ENCODE measurements around the gene ABCA2. TPM values are rescaled to one million over a fixed set of nuclear protein-coding genes. Genes with fewer than 3 reads are reported as not detected.

Gene ABCA2
- total RNA-seq, 1 experiment from 2014 or later, result 22.4 TPM

GRCh38 chr9:137064880-137065164 lies 36.8 kb upstream of the ABCA2 start:
- no peak overlapping the region for H2BK12ac ChIP-seq (ENCODE audit: insufficient read length, low read depth, low read length)
- H3K23ac ChIP-seq (ENCODE audit: insufficient read length, low read depth, low read length), result no peak overlapping the region
- H2BK15ac ChIP-seq (ENCODE audit: low read depth, low read length), result no peak overlapping the region
- no peak overlapping the region for H2BK20ac ChIP-seq (ENCODE audit: low read depth, low read length, poor library complexity, severe bottlenecking)
- H3K4me3 Mint-ChIP-seq, result no peak overlapping the region
- no peaks in the 10 kb centered on the region for H3K79me2 ChIP-seq (ENCODE audit: insufficient read depth, low read length)
- H3K9ac ChIP-seq (ENCODE audit: extremely low read depth, insufficient read length, low read length), result no peak overlapping the region
- peaks cover 2% of the 10 kb centered on the region; the same call in 1 of the 2 replicates for H3K27me3 Mint-ChIP-seq (ENCODE audit: low read depth)
- H2BK120ac ChIP-seq (ENCODE audit: low read depth, low read length, poor library complexity, severe bottlenecking), result no peak overlapping the region
- H3K27ac Mint-ChIP-seq, result no peak overlapping the region
- H3K4me2 ChIP-seq (ENCODE audit: insufficient read depth, insufficient read length, low read length), result no peak overlapping the region
- H3K9me3 Mint-ChIP-seq, result no peaks in the 10 kb centered on the region
- no peak overlapping the region for H2BK5ac ChIP-seq (ENCODE audit: insufficient read length, low read length)
- H3T11ph ChIP-seq (ENCODE audit: low read length), result no peak overlapping the region
- H3K56ac ChIP-seq (ENCODE audit: insufficient read length, low read depth, low read length), result no peak overlapping the region
- H4K5ac ChIP-seq (ENCODE audit: insufficient read length, low read depth, low read length), result no peak overlapping the region
- peaks cover 8 to 17% of the 10 kb centered on the region in 2 experiments for H3K4me1 Mint-ChIP-seq
- H4K8ac ChIP-seq (replicated peaks; ENCODE audit: insufficient read length, low read depth, low read length), result no peak overlapping the region
- no peaks in the 10 kb centered on the region for H3K79me1 ChIP-seq (ENCODE audit: insufficient read depth, low read depth, low read length, poor library complexity, severe bottlenecking)
- no peak overlapping the region for H2AFZ ChIP-seq (ENCODE audit: low read length)
- H3K27ac ChIP-seq (ENCODE audit: insufficient read length, low read depth, low read length), result no peak overlapping the region
- peaks cover 4% of the 10 kb centered on the region for H4K20me1 ChIP-seq (ENCODE audit: control insufficient read depth, insufficient read depth, insufficient read length)
- H2AK5ac ChIP-seq (ENCODE audit: insufficient read length, low read length), result no peak overlapping the region
- WGBS (ENCODE audit: extremely low coverage, insufficient read length, low lambda C conversion rate), result no CpG with 5 or more reads among the region's 12 CpGs
- H3K14ac ChIP-seq (ENCODE audit: insufficient read depth, low read length), result no peak overlapping the region
- peaks cover 0 to 5% (median 4%) of the 10 kb centered on the region in 3 experiments; a peak in 4 of 7 replicates for H3K36me3 Mint-ChIP-seq (ENCODE audit: insufficient read depth in 1 of 3, low read depth in 3 of 3)
- no peak for TF ChIP-seq CTCF (conservative IDR thresholded peaks at IDR 0.05)
- H3K4ac ChIP-seq (ENCODE audit: low read depth, low read length), result no peak overlapping the region
- H3K9me3 ChIP-seq (ENCODE audit: control insufficient read depth, low read depth, low read length), result no peaks in the 10 kb centered on the region
- DNase-seq, result no peak
- no peaks in the 10 kb centered on the region for H3K23me2 ChIP-seq (ENCODE audit: insufficient read length, low read depth, low read length, poor library complexity, severe bottlenecking)
- no peak overlapping the region for H4K91ac ChIP-seq (ENCODE audit: insufficient read length, low read depth, low read length)
- H3K18ac ChIP-seq (ENCODE audit: insufficient read length, low read depth, low read length), result no peak overlapping the region
- H3K27me3 ChIP-seq (ENCODE audit: insufficient read depth, low read length), result no peaks in the 10 kb centered on the region
- no peaks in the 10 kb centered on the region for H3K4me1 ChIP-seq (ENCODE audit: insufficient read depth, low read length)

Data from H9 (cell line).